Hypothalamus (tissue), 51 donors: Measurements from ENCODE around the gene PRR22.

Source experiments
- DNase-seq, 51 donors: peaks; one replicate each; lab custom pipeline; 2025; lab: John Stamatoyannopoulos, UW

PRR22 gene

DNA sequence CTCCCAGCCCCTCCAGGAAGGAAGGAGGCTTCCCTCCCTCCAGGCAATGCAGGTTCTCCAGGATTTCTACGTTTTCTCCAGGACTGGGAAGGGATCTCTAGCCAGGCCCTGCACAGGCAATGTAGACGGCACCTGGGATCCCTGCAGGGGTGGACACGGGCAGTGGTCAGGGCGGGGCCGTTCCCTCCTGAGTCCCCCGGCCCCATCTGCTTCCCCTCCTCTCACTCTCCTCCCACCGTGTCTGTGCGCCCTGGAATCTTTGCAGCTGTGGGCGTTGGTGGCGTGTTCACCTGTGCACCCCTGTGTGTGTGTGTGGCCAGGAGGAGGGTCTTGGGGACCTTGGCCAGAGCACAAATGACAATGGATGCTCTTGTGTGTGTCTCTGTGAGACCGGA is 30.3 kb upstream of the PRR22 start:
- DNase-seq = no peak

DNA sequence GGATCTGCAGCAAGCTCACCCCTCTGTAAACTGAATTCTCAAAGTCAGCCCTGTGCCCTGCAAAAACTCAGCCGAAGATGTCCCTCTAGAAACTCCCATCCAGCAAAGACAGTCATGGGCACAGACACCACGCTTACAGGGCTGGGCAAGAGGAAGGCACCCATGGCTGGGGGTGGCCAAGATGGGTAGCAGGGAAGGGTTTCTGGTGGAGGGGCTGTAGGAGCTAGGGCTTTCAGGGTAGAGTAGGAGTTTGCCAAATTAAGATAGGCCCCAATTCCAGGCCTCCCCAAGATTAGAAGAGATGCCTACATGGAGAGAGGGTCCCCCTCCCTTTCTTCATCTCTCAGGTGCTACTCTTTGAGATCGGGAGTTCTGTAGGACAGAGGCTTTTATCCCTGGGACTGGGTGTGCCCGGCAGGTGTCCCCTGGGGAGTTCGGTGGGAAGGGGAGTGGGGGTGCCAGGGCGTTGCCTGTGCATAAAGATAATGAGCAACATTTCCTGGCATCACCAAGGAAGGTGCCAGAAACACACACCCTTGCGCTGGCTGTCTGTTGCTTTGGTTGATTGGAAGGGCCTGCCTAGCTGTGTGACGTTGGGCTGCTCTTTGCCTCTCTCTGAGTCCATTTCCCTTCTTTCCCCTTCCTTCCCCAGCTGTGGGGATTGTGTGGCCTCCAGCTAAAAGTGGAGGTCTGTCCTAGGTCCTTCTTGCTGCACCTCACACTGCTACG is 29.7 kb upstream of the PRR22 start:
- DNase-seq = no peak

DNA sequence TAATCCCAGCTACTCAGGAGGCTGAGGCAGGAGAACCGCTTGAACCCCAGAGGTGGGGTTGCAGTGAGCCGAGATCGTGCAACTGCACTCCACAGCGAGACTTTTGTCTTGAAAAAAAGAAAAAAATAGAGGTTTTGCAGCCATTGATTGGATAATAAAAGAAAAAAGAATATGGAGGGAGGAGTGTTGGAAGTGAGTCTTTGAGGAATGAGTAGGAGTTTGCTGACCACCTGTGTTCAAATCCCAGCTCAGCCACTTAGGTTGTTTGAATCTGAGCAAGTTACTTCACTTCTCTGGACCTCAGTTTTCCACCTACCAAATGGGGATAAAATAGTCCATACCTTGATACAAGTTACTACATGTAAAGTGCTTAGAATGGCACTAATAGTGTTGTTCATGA is 26.6 kb upstream of the PRR22 start:
- no peak for DNase-seq

DNA sequence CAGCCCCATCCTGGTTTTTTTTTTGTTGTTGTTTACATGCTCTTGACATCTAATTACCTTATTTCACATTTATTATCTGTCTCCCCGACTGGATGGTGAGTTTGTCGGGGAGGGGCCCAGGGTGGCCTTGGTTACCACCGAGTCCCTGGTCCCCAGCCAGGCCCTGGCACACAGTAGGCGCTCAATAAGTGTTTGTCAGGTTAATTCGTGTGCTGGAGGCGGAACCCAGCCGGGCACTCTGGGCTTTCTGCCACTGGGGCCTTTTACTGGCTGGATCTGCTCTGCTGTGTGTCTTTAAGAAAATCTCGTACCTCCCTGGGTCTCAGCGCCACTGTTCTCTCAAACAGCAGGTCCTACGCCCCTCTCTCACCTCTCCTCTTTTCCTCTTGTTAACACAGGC is 24.9 kb upstream of the PRR22 start:
- DNase-seq = no peak

DNA sequence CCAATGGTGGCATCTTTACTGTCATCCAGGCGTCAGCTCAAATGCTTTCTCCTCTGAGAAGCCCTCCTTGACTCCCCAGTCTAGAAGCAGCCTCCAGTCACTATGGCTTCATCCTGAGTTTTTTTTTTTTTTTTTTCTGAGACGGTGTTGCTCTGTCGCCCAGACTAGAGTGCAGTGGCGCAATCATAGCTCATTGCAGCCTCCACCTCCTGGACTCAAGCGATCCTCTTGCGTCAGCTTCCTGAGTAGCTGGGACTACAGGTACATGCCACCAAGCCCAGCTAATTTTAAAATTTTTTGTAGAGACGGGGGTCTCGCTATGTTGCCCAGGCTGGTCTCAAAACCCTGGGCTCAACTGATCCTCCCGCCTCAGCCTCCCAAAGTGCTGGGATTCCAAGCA is 24.5 kb upstream of the PRR22 start:
- no peak for DNase-seq

DNA sequence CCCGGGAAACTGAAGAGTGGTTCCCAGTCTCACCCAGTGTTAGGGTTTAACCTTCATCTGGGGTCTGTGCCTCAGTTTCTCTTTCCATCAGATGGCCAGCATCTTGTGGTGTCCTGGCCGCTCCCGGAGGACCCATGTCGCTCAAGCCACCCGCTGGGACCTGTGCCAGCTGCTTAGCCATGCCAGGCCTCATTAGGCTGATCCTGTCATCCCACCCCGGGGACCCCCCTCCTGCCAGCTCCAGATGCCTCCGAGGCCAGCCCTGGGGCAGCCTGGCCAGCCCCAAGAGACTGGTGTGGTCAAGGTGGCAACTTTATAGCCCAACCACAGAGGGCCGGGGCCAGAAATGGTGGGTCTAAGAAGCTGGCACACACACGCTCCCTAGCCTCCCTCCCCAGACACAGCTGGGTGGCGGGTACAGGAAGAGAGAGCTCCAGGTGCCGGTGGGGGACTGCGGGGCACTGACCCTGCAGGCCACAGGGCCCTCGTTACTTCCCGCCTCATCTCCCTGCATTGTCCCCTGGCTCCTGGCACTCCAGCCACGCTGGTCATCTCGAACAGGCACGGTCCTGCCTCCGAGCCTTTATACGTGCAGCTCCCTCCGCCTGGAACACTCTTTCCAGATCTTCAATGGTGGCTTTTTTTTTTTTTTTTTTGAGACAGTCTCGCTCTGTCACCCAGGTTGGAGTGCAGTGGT is 23.7 kb upstream of the PRR22 start:
- no peak for DNase-seq

DNA sequence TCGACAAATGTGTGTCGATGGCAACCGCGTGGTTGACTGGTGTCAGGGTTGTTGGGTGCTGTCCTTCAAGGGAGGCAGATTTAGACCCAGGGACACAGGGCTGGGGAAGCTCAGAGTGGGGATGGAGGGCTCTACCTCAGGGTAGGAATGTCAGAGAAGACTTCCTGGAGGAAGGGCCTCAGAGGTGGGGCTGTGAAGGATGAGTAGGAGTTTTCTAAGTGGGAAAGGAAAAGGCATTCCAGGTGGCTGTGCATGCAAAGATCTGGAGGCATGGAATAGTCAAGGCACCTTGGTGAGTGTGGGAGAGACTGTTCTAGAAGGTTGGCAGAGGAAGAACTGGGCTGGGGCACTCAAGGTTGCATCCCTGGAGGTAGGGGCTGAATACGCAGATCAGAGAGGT is 22.4 kb upstream of the PRR22 start:
- DNase-seq = no peak

DNA sequence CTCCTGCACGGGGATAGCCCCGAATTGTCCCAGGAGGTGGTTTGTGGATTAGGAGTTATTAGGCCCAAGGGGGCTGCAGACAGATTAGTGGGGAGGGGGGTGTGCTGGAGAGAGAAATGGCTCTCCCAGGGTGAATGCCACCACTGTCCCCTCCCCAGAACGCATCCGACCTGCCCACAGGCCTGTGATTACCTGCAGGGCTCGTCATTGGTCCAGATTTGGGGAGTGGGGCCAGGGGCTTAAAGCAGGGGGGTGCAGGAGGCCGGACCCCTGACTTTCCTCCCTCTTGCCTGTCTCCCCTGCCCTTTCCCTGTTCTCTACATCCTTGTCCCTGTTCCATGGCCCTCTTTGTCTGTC is 21.6 kb upstream of the PRR22 start:
- DNase-seq = no peak

DNA sequence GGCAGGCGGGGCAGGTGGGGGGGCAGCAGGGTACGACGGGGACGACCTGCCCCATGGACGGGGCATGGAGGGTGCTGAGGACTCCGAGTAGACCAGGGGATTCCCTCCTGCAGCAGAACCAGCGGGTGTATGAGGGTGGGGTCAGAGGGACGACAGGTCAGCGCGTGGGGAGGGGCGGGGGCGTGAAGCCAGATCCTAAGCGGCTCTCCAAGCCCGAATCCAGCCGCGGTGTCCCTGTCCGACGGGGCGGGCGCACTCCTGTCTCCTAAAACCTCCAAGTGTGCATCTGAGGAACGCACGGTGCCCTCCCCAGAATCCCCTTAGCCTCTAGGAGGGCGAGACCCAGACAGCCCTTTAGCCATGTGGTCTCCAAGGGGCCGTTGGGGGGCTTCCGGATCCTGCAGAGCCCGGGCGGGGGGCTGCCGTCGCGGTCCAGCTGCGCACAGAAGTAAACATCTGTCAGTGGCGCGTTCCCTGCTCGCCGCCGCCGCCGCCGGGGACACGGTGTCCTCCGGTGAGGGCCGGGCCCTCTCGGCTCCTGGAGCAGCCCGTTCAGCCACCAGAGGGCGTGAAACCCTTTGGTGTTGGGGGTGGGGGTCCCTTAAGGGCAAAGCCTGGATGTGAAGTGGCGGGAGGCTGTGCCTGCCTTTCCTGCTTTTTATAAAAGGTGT is 21.1 kb upstream of the PRR22 start:
- peak in 8 of 51 donors; percentile 1 to 22 (median 12) for DNase-seq

DNA sequence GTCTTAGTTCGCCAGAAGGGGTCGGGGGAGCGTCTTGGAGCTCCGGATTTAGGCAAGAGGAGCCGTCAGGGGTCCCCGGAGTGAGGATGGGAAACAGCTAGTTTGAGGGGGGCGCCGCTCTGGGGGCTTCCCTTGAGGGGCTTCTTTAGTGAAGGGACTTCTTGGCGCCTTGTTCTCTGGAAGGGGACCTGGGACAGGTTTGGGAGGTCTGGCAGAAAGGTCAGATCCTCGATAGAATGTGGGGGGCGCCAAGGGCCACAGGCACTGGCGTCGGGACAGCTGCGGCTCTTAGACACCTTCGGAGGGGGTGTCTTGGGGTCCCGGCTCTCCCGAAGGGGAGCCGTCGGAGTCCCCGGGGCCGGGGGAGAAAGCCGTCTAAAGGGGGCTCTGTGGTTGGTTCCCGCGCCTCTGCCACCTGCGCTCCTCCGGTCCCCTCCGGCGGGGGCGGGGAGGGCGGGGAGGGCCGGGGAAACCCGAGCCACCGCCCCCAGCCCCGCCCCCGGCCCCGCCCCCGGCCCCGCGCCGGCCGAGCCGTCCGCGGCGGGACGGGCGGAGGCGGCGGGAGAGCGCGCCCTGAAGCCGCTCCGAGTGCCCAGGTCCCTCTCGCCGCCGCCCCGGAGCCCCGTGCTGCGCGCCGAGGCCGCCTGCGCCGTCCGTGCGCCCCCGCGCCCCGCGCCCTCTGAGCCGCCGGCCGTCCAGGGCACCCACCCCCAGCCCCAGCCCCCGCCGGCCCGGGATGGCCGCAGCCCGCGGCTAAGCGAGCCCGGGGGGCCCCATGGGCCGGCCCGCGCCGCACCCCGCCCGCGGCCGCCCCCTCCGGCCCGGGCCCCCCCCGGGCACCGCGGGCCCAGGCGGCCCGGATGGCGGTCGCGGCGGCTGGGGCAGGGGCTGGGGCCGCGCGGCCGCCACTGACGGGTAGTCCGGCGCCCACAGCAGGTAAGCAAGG is 20.2 kb upstream of the PRR22 start, which contains the start of gene NRTN:
TSS of gene NRTN (plus strand) at position 552 of the 946 bp plus-strand sequence. CDS start 19,099 bp downstream, outside the sequence.
- DNase-seq = no peak

DNA sequence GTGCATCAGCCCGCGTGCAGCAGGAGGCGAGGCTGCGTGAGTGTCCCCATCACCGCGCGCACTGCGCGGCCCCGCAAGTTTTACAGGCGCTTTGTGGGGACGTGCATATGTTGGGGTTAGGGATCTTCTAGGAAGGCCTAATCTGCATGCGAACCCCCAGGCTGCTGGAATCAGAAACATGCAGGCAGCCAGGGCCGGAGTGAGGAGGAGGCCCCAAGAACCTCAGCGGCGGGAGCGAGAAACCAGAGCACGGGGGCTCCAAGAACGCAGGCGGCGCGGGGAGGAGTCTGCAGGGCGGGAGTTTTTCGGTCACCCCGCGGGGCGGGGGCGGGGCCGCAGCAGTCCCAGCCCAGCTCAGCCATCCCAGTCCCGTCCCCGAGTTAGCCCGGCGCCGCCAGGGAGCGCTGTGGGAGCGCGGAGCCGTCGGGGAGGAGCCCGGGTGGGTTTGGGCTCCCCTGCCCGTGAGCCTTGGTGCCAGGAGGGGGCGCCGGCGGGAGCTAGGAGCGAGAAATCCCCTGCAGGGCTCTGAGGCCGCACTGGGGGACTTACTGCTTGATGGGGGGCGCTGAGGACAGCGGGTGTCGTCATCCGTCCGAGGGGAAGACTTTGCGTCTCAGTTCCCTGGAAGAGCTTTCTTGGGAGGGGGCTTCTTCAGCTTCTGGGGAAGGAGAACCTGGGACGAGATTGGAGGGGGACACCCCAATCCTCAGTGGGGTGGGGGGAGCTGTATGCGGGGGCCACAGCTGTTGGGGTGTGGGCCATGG is 19.4 kb upstream of the PRR22 start:
- DNase-seq = peak in 35 of 51 donors; percentile 5 to 67 (median 39)

DNA sequence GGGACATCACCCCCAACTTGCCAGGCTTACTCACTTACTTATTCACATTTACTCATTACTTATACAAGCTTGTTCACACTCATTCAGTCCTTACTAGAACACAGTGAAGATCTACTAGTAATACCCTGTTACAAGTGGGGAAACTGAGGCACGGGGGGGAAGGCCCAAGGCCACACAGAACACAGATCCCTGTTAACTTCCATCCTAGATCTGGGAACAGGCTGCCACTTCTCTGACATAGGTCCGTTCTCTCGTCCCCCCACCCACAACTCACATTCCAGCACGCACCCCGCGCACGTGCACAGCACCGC is 18.9 kb upstream of the PRR22 start:
- DNase-seq = no peak

DNA sequence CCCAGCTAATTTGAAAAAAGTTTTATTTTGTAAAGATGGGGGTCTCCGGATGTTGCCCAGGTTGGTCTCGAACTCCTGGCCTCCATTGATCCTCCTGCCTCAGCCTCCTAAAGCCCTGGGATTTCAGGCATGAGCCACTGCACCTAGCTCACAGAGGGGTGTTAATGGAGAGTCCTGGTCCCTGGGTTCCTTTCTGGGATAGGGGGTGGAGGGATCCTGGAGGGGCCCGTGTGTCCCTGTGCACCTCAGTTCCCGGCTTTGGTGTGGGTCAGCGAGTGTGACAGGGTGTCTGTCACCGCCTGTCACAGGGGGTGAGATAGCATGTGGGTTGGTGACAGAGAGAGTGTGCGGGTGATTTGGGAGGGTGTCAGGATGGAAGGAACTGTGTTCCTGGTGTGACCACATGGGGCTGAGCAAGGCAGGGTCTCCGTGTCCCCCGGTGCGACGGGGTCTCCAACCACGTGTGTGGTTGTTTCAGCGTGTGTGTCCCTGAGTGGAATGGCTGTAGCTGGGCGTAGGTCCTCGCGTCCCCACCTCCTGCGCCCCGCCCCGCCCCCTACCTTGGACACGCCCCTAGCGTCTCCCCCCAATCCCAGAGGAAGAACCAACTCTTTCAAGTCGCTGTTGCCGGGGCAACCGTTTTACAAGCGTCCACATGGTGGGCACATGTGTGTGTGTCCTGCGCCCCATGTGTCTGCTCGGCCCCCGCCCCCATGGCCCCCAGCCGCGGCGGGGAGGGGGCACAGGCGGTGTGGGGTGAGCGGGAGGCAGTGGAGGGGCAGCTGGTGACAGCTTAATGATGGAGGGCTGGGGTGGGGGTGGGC is 17.5 kb upstream of the PRR22 start:
- DNase-seq = no peak

DNA sequence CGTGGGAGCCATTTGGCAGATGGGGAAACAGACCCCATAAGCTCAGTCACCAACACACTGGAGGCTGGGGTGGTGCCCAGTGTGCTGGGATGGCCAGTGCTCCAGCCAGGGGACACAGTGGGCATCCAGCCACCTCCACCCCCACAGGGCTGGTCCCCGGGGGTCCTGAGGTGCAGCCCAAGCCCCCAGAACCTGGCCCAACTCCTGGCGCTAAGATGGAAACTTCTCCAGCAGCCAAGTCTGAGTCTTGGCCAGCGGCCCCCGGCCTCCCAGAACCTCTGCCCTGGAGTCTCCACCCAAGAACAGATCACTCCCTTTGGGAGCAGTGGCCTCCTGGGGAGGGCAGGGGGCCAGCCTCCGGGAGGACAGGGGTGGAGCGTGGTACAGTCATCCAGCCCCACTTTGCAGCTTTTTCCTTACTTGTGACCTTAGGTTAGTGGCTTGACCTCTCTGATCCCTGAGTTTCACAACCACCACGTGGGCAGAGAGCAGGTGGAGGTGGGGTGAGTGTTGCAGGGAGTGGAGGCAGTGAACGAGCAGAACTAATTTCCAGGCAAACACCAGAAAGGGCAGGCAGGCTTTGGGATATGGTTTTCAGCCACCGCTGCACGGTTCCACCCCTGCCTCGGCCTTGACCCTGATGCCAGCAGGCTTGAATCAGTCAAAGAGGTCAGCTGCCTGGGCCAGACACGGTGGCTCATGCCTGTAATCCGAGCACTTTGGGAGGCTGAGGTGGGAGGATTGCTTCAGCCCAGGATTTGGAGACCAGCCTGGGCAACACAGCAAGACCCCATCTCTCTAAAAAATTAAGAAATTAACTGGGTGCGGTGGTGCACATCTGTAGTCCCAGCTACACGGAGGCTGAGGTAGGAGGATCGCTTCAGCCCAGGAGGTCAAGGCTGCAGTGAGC is 16.1 kb upstream of the PRR22 start:
- no peak for DNase-seq

DNA sequence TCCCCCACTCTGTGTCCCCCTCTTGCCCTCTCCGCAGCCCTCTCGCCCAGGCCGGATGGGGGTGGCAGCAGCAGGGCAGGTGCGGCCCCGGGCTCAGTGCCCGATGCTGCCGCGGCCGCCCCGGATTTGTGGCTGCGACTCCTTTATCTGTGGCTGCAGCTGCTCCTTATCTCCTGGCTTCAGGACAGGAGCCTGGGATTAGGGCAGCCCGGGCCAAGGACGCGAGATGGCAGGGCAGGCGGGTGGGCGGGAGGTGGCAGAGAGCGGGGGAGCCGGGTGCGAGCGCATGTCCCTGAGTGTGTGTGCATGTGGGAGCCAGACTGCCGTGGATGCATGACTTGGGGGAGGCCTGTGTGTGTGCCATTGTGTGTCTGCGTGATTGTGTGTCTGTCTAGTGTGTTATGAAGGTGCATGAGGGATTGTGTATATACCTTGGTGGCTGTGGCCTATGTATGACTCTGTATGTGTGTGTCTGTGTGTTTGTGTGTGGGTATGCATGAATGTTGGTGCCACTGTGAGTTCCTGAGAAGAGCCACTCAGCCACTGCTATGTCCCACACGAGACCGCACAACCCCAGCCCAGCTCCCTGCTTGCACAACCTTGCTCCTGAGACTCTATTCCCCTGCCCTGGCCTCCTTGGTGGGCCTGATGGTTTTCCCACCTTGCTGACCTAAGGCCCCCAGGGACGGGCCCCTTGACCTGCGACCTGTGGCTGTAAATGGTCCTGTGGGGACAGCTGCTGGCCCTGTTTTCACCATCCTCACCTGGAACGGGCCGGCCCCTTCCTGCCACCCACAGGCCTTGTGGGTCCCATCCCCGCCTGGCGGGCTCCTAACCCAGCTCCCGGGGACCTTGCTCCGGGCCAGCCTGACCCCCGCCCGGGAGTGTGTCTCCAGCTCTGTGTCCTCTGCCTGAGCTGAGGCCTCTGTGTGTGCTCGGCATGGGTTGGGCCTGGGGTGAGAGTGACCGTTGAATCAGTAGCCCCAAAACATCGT is 15.0 kb upstream of the PRR22 start:
- DNase-seq = no peak

DNA sequence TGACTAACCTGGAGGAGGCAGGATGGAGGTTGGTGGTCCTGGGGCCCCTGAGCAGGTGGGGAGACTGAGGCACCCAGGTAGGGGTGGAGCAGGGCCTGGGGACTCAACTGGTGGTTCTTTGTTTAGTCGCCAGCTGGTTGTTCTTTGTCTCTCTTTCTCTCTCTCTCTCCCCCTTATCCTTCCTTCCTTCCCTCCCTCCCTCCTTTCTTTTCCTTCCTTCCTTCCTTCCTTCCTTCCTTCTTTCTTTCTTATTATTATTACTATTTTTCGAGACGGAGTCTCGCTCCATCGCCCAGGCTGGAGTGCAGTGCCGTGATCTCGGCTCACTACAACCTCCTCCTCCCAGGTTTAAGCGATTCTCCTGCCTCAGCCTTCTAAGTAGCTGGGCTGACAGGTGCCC is 13.7 kb upstream of the PRR22 start:
- no peak for DNase-seq

DNA sequence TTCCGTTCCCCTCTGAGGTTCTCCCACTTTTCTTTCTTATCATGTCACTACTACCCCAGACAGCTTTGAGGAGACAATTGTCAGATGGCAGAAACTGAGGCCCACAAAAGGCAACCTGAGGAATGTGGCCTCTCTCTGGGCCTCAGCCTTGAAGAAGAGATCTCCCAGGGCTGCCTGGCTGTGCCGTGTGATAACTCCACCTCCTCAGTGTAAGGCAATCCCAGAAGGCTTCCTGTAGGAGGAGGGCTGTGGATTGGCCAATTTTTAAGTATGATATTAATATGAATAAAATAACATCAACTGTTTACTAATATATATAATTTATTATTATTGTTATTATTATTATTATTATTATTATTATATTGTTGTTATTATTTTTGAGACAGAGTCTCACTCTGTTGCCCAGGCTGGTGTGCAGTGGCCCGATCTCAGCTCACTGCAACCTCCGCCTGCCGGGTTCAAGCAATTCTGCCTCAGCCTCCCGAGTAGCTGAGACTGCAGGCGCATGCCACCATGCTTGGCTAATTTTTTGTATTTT is 10.9 kb upstream of the PRR22 start:
- DNase-seq = no peak
